Mucosa of descending colon (tissue), 3 donors: Measurements from ENCODE around the gene HTT-AS. TPM values are rescaled to one million over a fixed set of nuclear protein-coding genes. Genes with fewer than 3 reads are reported as not detected.
A peak's percentile ranks its signal among the peaks of the same experiment; 100 is the strongest.

Source experiments
- ATAC-seq: fragments of 200-7000 bp; cut with Tn5 transposase; one replicate; pipeline ENCODE4 v1.9.1; 2020; ENCODE audit warnings: mild to moderate bottlenecking, moderate library complexity
- DNase-seq, 3 donors: peaks; one replicate each; pipeline ENCODE4 v3.0.0-alpha.2; 2020
- H3K36me3 ChIP-seq: fragments of 200-600 bp; one replicate; pipeline ENCODE4 v1.8.0; 2021; ENCODE audit warnings: low read depth, mild to moderate bottlenecking
- H3K4me1 ChIP-seq: fragments of 200-600 bp; one replicate; pipeline ENCODE4 v1.8.0; 2021; ENCODE audit warnings: low read depth, mild to moderate bottlenecking
- H3K4me3 ChIP-seq: fragments of 200-600 bp; one replicate; pipeline ENCODE4 v1.8.0; 2021; ENCODE audit warnings: mild to moderate bottlenecking
- H3K9me3 ChIP-seq: fragments of 200-600 bp; one replicate; pipeline ENCODE4 v1.8.0; 2021; ENCODE audit warnings: mild to moderate bottlenecking
- intact Hi-C, 2 donors: fragments of 100-400 bp; cut with DNase I in 1 of 2; cut with micrococcal nuclease in 1 of 2; formaldehyde crosslinking; loops; one replicate each; pipeline versions ENCODE4 v1.11.0 to v1.11.1; 2022; cut with DNase I, micrococcal nuclease
- total RNA-seq, 3 donors: library from RNA; stranded (reverse); fragmentation: NEBNext Ultra II Directional in 2 of 3; extraction: Animal tissue kit (Norgen Biotek cat#: 25700) in 2 of 3; gene quantifications; one replicate each; pipeline versions ENCODE4 v1.2.1 to v1.2.4, GENCODE V29; 2021 to 2023
- TF ChIP-seq, protein P1 (sequence below): fragments of 200-600 bp; IDR thresholded peaks from one replicate; pipeline ENCODE4 v1.8.0; 2022; ENCODE audit warnings: antibody characterized with exemption, mild to moderate bottlenecking
- donor health status: DM: no; HTN: no; CAD: no; lungs with moderate emphysema.
- donor health status: DM: no; HTN: no; CAD: no.
- donor health status: DM: no; HTN: yes; CAD: no.

The HTT-AS gene
- total RNA-seq, 3 donors from 2014 or later: not detected

DNA sequence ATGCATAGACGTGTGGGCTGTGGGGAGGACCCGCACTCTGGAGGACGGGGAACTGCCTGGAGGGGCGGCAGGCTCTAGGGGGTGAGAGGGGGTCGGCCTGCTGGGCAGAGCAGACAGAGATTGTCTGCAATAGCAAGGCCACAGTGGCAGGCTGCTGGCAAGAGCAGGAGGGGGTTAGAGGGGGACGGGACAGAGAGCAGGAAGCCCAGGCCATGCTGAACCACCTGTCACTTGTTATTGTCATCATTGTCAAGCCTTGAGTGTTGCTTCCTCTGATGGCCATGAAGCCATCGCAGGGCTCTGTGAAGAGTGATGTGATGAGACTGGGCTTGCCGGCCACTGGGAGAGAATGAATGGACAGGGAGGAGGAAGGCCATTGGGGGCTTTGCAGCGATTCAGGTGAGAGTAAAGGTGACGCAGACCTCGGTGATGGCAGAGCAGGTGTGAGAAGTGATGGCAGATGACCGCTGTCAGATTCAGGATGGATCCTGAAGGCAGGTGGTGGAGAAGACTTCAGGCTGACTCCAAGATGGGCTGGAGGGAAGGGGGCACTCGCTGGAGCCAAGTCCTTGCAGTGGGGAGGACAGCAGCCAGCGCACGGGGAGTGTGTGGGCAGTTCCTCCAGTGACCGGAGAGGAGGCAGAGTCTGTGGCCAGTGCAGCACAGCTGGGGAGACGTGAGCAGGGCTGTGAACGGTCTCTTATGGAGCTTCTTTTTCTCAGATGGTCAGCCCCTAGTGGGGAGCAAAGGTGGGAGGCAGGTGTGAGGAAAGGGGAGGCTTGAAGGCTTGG is 43.6 kb downstream of the HTT-AS start:
- ATAC-seq (peak; percentile 17), DNase-seq (no peak)
- no peak overlapping the region for H3K4me3 ChIP-seq
- no peaks in the 10 kb centered on the region for H3K9me3 ChIP-seq
- no peaks in the 10 kb centered on the region for H3K4me1 ChIP-seq
- H3K36me3 ChIP-seq: no peaks in the 10 kb centered on the region
- TF ChIP-seq, protein P1, sequence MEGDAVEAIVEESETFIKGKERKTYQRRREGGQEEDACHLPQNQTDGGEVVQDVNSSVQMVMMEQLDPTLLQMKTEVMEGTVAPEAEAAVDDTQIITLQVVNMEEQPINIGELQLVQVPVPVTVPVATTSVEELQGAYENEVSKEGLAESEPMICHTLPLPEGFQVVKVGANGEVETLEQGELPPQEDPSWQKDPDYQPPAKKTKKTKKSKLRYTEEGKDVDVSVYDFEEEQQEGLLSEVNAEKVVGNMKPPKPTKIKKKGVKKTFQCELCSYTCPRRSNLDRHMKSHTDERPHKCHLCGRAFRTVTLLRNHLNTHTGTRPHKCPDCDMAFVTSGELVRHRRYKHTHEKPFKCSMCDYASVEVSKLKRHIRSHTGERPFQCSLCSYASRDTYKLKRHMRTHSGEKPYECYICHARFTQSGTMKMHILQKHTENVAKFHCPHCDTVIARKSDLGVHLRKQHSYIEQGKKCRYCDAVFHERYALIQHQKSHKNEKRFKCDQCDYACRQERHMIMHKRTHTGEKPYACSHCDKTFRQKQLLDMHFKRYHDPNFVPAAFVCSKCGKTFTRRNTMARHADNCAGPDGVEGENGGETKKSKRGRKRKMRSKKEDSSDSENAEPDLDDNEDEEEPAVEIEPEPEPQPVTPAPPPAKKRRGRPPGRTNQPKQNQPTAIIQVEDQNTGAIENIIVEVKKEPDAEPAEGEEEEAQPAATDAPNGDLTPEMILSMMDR: no peak
- intact Hi-C loops: no loop called here

DNA sequence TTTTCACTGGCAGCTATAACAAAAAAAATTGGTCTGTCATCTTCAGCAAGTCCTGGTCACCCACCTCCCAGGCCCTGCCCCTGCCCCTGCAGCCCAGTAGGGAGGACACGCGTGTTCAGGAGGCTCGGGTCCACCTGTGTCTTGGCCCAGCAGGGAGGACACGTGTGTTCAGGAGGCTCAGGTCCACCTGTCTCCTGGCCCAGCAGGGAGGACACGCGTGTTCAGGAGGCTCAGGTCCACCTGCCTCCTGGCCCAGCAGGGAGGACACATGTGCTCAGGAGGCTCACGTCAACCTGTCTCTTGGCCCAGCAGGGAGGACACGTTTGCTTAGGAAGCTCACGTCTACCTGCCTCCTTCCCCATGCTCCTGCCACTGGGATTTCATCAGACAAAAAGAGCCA is 44.9 kb downstream of the HTT-AS start:
- Histone ChIP-seq H3K36me3 (no peaks in the 10 kb centered on the region), H3K4me1 (no peaks in the 10 kb centered on the region), H3K9me3 (no peaks in the 10 kb centered on the region), H3K4me3 (no peak overlapping the region)
- TF ChIP-seq, protein P1: no peak
- DNase-seq: no peak
- intact Hi-C loops: no loop called here
- no peak for ATAC-seq

DNA sequence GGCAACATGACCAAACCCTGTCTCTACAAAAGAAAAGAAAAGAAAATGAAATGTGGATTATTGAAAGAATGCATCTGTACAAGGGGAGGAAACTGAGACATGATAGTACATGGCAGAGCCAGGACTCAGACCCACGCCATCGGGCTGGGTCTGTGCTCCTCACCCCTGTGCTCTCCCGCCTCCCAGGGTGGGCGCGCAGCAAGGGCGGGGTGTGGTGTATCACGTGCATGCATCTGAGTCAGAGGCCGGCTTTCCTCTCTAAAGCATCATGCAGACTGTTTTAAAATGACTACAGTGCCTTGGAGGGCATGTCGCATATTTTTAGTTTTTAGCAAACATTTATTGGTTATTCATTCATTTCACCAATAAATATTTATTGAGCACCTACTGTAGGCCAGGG is 47.8 kb downstream of the HTT-AS start:
- TF ChIP-seq, protein P1: no peak
- no peaks in the 10 kb centered on the region for H3K36me3 ChIP-seq
- no peaks in the 10 kb centered on the region for H3K9me3 ChIP-seq
- DNase-seq (no peak), ATAC-seq (no peak)
- H3K4me1 ChIP-seq: no peaks in the 10 kb centered on the region
- H3K4me3 ChIP-seq: no peak overlapping the region
- intact Hi-C loops: no loop called here

DNA sequence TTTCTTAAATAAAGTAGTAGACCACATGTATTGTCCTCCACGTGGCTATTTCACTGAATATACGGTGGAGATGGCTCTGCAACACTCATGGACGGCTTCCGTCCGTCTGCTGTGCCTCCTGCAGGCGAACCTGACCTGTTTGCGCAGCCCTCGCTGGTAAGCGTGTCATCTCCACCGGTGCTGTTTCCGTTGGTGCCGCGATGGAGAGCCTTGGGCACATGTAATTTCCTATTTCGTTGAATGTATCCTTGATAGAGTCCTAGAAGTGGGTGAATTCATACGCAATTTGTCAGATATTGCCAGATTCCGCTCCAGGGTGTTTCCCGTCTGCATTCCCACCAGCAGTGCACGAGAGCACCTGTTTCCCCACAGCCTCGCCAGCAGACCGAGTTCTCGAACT is 48.5 kb downstream of the HTT-AS start:
- TF ChIP-seq, protein P1: no peak
- DNase-seq: no peak
- H3K4me1 ChIP-seq: no peaks in the 10 kb centered on the region
- intact Hi-C loops: no loop called here
- H3K4me3 ChIP-seq: no peak overlapping the region
- no peak for ATAC-seq
- H3K36me3 ChIP-seq: no peaks in the 10 kb centered on the region
- H3K9me3 ChIP-seq: no peaks in the 10 kb centered on the region

DNA sequence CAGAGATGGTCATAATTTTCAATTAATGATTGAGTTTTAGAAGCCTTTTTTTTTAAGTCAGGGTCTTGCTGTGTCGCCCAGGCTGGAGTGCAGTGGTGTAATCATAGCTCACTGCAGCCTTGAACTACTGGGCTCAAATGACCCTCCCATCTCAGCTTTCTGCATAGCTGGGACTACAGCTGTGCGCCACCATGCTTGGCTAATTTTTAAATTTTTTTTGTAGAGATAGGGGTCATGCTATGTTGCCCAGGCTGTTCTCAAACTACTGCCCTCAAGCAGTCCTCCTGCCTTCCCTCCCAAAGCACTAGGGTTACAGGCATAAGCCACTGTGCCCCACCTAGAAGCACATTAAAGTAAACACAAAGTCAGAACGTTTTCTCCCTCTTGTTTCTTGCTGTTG is 51.7 kb downstream of the HTT-AS start:
- ATAC-seq (no peak), DNase-seq (no peak)
- no peaks in the 10 kb centered on the region for H3K9me3 ChIP-seq
- intact Hi-C loops: no loop called here
- TF ChIP-seq, protein P1: no peak
- no peaks in the 10 kb centered on the region for H3K36me3 ChIP-seq
- H3K4me3 ChIP-seq: no peak overlapping the region
- no peaks in the 10 kb centered on the region for H3K4me1 ChIP-seq

DNA sequence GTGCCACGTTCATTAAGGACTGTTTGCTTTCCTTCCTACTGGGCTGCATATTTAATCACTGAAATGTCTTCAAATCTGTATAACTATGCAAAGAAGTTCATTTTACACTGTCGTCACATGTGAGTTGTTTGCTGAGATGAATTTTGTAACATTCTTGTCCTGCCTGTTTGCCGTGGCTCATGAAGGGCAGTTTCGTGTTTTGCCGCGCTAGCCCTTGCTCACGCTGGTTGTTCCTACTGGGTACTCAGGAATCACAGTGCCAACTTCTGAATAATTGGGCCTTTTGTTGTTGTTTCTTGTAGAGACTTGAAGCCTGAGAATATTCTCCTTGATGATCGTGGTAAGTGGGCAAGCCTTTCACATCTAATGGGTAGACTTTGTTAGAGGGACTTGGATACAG is 52.2 kb downstream of the HTT-AS start:
- H3K4me3 ChIP-seq: no peak overlapping the region
- no peak for ATAC-seq
- no peaks in the 10 kb centered on the region for H3K9me3 ChIP-seq
- no peak for DNase-seq
- no peaks in the 10 kb centered on the region for H3K4me1 ChIP-seq
- TF ChIP-seq, protein P1: no peak
- intact Hi-C loops: no loop called here
- H3K36me3 ChIP-seq: no peaks in the 10 kb centered on the region
